COR-L47 (cell line): ENCODE results near the gene DNAAF1.
A peak's percentile ranks its signal among the peaks of the same experiment; 100 is the strongest.
"Not testable (repeated sequence)": the region's sequence is repeated elsewhere in the genome, so short reads cannot be mapped to it uniquely, and the experiment has no call there.

Experiments used
- DNase-seq: peaks from one replicate; lab custom pipeline; 2025; lab: John Stamatoyannopoulos, UW

DNAAF1 gene

DNA sequence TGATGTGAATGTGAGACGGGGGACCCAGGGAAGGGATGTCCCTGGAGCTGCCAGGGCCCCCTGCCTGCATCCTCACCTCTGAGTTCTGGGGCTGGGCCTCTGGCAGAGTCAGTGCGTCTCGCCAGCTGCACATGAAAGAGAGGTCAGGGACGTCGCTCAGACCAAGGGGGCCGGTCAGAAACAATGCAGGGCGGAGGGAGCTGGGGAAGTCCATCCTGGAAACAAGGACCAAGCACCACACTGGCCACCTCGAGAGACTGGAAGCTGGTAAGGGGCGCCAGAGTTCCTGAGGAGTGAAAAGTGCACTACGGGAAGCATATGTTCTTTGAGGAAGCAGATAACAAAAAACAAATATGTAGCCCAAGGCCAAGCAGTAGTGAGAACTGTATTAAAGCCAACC lies 39.7 kb downstream of the DNAAF1 start:
- no peak for DNase-seq

DNA sequence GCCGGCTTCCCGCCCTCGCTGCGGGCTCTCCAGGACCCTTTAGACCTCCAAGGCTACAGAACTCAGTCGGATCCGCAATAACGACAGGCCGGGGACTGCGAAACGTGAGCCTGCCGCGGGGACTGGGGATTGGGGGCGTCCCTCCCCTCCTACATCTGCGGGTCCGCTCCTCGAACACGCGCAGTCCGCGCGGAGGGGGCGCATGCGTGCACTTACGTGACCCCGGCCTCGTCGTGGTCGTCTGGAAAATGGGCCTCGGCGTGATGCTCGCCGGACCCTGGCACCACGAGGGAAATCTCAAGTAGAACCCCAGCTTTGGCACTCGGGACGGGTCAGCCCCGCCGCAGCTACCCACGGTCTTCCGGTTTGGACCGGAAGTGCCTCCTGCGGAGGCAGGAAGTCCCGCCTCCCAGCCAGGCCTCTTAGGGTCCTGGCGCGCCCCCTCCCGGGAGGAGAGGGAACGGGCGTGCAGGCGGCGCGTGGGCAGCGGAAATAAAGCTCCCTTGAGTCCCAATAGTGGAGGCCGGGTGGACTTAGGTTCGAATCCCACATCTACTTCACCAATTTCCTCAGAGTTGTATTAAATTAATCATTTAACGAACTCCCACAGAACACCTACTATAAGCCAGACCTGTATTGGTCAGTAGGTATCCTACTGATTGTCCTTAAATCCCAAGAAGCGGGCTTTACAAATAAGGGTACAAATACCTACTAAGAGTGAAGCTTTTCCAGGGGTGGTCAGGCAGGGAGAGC lies 41.8 kb downstream of the DNAAF1 start, which contains the start of gene TAF1C:
Gene TAF1C (minus strand): TSS at position 373 of the 753 bp plus-strand sequence. CDS start 2,069 bp downstream, outside the sequence.
- DNase-seq, result peak; percentile 90

DNA sequence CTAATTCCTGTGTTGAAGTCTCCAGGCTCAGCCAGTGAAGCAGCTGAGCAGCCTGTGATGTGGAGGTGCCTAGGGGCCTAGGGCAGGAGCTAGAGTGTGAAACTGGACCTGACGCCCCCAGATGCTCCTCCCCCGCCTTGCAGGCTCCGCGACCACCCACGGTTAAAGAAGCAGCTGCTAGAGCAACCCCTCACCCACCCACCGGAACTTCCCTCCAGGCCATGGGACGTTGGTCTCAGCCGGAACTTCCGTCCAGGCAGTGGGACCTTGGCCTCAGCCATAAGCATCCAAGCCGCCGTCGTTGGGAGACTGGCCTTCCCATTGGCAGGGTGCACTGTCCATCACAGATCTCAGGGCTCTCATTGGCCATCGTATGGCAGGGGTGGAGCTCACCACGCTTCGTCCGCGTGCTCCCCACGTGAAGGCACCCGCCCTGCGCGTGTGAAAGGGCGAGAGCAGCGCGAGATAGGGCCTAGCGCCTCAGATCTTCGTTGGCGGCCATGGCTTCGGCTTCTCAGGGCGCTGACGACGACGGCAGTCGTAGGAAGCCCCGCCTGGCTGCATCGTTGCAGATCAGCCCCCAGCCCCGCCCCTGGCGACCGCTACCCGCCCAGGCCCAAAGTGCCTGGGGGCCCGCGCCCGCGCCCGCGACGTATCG lies 45.8 kb downstream of the DNAAF1 start, which contains the start of gene ADAD2:
Gene ADAD2 (plus strand): TSS at position 427 of the 658 bp plus-strand sequence. CDS start 74 bp downstream, at position 501.
- DNase-seq, result no peak

DNA sequence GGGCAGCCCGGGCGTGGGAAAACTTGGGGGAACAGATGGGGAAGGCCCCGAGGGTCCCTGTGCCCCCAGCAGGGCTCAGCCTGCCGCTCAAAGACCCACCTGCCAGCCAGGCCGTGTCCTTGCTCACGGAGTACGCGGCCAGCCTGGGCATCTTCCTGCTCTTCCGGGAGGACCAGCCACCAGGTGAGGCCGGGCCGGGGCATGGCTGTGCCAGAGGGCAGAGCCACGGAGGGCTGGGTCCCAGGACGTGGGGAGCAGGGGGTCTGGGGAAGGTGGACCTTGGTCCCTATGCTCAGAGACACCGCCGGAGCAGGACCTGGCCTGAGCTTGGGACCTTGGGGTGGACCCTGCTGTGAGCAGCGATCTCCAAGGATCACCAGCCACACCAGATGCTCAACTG lies 46.4 kb downstream of the DNAAF1 start:
- no peak for DNase-seq

DNA sequence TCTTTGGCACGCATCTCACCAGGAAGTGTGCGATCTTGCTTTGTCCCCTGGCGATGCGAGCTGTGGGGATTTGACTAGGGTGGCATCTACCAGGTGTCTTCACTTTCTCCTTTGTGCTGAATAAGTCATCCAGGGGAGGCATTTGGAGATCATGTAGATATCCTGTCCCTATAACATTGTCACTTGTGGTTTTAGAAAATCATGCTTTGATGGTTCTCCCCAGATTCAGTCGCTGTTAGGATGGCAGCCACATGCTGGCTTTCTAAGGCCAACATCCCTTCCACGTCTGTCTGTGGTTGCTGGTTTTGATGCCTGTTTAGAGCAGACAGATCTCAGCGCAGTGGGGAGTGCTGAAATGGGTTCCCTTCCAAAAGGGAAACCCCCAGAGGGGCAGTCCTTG lies 48.4 kb downstream of the DNAAF1 start:
- no peak for DNase-seq

DNA sequence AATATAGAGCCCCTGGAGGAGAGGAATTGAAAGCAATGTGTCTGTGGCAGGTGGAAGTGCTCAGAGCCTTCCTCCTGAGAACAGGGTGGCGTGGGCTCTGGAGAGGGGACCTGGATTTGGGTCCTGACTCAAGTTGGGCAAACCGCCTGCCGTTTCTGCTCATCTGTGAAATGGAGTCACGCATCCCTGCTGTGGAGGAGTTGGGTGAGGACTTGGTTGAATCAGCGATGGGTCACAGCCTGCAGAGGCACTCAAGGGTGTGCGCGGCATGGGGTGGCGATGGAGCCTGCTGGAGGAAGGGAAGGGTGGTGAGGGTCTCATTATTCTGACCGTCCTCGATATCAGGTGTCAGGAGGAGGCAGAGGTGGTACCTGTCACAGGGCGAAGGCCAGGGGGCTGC lies 48.9 kb downstream of the DNAAF1 start:
- no peak for DNase-seq

DNA sequence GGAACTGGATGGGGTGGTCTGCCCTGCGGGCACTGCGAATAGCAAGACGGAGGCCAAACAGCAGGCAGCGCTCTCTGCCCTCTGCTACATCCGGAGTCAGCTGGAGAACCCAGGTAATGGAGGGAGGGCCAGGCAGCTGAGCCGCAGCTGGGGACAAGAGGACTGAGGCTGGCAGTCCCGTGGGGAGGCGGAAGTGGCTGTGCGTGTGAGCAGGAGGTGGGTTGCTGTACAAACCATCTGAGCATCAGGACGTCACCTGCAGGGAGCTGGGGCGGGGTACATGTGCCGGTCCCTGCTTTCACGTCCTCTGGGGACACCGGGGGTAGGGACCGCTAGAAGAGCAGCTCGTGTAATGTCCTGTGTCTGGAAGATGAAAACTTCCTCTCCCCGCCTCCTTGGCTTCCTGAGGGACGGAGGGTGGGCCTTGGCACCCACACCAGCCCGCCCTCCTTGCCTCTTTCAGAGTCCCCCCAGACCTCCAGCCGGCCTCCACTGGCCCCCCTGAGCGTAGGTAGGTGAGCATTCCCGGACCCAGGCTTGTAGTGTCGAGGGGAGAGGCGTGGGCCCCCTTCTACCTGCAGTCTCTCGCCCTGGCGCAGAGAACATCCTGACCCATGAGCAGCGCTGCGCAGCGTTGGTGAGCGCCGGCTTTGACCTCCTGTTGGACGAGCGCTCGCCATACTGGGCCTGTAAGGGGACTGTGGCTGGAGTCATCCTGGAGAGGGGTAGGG lies 49.5 kb downstream of the DNAAF1 start:
- no peak for DNase-seq

DNA sequence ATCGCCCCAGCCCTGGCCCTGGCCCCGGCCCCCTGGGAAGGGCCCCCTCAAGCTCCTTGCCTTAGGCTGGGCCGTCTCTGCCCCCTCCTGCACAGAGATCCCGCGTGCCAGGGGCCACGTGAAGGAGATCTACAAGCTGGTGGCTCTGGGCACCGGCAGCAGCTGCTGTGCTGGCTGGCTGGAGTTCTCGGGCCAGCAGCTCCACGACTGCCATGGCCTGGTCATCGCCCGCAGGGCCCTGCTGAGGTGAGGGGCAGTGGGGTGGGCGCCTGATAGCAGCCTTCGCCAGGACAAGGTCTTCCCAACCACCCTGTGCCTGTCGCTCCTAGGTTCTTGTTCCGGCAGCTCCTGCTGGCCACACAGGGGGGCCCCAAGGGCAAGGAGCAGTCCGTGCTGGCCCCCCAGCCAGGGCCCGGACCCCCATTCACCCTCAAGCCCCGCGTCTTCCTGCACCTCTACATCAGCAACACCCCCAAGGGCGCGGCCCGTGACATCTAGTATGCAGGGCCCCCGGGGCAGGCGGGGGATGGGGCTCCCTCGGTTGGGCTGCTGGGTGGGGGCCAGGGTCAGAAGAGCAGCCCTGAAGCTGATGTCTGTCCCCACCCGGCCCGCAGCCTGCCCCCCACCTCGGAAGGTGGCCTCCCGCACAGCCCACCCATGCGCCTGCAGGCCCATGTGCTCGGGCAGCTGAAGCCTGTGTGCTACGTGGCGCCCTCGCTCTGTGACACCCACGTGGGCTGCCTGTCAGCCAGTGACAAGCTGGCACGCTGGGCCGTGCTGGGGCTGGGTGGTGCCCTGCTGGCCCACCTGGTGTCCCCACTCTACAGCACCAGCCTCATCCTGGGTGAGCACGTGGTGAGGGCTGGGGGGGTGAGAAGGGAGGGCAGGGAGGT lies 50.3 kb downstream of the DNAAF1 start:
- DNase-seq, result no peak

DNA sequence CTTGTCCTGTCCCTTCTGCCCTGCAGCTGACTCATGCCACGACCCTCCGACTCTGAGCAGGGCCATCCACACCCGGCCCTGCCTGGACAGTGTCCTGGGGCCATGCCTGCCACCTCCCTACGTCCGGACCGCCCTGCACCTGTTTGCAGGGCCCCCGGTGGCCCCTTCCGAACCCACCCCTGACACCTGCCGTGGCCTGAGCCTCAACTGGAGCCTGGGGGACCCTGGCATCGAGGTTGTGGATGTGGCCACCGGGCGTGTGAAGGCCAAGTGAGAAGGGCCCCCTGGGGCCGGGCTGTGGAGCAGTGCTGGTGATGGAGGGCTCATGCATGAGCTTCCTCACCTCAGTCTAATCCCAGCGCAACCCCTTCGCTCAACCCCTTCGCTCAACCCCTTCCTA lies 51.0 kb downstream of the DNAAF1 start:
- DNase-seq, result no peak

DNA sequence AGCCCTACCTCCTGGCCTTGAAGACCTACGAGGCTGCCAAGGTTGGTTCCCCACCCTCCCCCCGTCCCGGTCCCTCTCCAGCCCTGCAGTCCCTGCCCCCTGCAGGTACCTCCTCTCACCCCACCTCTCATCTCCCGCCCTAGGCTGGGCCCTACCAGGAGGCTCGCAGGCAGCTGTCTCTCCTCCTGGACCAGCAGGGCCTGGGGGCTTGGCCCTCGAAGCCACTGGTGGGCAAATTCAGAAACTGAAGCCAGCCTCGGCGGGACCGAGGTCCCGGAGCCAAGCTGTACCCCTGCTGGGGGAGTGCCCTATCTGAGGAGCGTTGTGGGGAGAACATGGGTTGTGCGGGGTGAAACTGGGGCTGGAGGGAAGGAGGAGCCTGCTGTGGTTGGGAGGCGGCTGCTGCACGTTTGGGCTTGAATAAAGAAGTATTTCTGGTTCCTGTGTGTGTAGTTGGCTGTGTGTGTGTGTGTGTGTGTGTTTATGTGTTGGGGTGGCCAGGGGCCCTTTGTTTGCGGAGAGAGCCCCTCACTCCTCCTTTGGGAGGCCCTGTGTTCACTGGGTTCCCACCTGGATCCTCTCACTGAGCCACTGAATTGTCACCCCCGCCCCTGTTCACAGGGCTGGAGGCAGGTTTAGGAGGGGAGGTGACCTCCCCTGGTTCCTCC lies 51.8 kb downstream of the DNAAF1 start:
- no peak for DNase-seq

DNA sequence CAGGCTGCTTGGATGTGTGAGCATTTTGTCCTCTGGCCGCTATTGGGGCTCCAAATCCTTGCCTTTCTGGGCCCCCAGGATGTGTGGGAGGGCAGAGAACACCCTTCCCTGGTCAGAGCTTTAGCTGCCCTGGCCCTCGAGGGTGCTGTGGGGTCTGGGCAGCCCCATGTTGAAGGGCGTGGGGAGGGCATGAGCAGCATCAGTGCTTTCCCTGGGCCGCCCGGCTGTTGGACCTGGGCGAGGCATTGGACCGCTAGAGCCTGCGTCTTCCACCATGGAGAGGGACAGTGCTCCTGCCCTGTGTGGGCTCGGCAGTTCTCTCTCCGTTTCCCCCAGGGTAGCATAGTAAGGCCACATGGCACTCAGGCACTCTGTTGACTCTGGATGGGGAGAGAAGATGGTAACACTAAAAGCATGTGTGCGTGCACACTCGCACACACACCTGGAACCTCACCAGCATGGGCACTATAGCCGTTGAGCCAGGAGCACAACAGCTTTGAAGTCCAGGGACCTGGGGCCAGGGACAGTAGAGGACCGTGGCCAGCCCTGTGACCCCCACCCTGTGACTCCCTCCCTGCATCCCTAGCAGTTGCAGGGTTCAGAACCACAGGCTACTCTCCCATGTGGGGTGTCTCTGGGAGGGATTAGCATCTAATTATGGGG lies 52.5 kb downstream of the DNAAF1 start:
- no peak for DNase-seq

DNA sequence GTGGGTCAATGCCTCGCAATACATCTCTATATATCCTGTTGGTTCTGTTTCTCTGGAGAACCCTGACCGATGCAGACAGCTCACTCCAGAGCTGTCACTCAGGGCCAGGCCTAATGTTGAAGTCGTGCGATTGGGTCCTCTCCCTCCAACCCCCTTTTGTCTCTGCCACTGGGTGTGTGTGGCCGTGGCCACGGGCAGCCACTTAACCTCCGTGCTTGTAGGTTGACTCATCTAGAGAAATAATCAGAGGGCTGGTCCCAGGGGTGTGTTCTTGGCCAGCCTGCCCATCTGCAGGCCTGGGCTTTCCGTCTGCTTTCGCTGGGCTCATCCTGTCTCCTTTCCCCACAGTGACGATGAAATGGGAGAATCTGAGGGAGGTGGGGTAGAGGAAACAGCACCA lies 53.3 kb downstream of the DNAAF1 start:
- no peak for DNase-seq

DNA sequence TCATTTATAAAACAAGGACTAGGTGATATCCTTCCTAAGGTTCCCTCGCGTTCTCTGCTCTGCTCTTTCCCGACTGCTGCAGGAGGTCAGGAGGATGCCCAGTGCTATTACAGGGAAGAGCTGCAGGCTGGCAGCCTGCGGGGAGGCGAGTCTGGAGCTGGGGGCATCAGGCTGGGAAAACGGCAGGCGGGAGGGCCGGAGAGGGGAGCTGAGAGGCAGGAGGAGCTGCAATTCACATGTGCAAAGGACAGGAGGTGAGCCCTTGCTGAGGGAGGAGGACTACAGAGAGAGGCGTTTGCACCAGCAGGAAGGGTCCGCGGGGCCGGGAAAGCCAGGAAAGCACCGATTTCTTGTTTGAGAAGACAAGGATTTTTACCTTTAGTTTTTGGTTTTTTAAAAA lies 54.0 kb downstream of the DNAAF1 start:
- no peak for DNase-seq

DNA sequence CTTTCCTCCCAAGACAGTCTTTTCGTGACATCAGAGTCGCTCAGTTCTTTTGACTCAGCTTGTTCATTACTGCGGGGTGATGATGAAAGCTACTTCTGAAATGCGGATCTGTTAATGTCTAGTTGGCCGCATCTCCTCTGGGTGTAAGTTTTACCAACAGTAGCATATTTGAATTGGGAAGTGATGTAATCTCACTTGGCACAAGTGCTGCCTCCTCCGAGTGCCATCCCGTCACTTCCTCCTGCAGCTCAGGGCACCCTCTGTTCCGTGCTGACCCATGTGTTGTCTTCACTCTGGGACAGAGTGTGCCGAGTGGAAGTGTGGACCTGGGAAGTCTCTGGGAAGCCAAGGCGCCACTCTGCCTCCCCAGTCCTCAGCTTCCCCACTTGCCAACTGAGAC lies 54.8 kb downstream of the DNAAF1 start:
- DNase-seq, result no peak

DNA sequence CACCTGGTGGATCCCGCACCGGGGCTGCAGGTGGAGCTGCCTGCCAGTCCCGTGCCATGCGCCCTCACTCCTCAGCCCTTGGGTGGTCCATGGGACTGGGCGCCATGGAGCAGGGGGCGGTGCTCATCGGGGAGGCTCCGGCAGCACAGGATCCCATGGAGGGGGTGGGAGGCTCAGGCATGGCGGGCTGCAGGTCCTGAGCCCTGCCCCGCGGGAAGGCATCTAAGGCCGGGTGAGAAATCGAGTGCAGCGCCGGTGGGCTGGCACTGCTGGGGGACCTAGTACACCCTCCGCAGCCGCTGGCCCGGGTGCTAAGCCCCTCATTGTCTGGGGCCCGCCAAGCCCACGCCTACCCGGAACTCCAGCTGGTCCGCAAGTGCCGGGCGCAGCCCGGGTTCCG lies 59.4 kb downstream of the DNAAF1 start:
- DNase-seq, result not testable (repeated sequence)

DNA sequence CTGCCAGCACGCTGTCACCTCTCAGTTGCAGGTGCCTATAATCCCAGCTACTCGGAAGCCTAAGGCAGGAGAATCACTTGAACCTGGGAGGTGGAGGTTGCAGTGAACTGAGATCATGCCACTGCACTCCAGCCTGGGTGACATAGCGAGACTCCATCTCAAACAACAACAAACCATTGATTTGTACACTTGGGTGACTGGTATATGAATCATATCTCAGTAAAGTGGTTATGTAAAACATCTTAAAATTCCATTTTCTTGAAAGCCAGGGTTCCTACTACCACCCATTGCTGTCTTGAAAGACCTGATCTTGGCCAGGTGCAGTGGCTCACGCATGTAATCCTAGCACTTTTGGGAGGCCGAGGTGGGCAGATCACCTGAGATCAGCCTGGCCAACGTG lies 60.0 kb downstream of the DNAAF1 start:
- not testable (repeated sequence) for DNase-seq

DNA sequence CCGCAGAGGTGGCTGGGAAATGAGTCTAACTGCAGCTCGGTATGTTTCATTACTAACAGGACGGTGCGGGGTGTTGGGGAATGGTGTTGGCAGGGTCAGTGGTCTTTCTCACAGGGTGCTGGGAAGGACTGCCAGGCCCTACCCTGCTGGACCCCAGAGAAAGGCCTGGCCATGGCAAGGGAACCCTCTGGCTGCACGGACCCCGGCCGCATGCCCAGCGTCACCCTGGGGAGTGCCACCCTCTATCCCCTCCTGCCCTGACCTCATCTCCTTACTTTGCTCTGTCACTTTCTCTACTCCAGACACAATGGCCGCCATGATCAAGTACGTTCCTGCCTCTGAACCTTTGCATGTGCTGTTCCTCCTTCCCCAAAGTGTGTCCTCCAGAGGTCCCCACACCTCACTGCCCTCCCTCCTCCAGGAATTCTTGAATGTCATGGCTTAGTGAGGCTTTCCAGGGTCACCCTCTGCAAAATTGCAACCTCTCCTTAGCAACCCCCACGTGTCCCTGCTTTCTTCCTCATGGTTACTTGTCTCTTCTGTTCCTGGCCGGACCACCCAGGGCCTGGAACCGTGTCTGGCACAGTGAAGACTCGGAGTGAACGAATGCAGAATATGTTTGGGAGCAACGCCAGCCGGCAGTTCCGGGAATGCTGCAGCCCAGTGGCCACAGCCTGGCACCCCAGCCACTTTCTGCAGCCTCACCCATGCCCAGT lies 61.0 kb downstream of the DNAAF1 start:
- no peak for DNase-seq

DNA sequence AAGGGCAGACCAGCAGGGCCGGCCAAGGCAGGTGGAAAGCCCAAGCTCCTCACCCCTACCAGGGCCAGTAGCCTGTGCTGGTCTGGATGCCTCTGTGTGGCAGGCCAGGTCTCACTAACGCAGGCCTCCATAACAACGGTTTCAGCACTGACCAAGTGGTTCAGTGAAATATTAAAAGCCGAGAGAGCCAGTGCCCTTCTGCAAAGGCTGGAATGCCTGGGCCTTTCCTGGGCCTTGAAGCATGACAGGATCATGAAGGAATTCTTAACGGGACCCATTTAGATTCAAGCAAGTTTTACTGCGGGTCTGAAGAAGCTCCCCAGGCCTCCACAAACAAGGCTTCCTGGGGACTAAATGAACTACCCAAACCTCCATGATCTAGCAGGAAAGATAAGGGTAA lies 62.1 kb downstream of the DNAAF1 start:
- no peak for DNase-seq

DNA sequence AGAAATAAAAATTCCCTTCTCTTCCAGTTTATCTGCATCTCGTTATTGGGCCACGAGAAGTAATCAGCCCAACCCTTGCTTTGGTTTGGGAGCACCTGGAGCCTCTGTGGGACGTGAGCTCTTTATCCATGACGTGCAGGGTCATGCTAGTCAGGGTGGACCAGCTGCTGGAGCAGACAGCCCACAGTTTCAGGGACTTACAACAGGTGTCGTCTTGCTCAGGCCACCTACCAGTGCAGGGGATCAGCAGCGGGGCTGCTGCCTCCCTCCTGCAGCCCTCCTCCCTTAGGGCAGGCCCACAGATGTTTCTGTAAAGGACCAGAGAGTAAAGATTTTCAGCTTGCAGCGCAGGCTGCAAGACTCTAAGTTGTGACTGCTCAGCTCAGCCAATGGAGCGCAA lies 62.8 kb downstream of the DNAAF1 start:
- no peak for DNase-seq

DNA sequence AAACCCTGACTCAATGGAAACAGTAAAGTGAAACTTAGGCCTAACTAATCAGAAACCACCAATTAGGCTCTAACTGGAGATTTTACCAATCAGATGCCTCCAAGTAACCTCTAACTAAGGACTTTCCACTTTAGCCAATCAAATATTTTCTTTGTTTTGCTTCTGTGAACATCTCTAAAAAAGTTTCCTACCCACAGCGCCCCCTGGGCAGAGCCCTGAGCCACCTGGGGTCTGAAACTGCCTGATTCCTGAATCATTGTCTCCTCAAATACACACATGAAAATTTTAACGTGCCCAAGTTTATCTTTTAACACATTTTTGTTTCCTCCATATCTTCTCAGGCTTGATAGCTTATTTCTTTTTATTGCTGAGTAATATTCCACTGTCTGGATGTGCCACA lies 64.9 kb downstream of the DNAAF1 start:
- DNase-seq, result no peak
